Fibroblast of skin of right biceps (primary cell): ENCODE results near the gene FRAT2.
"Not testable (repeated sequence)": the region's sequence is repeated elsewhere in the genome, so short reads cannot be mapped to it uniquely, and the experiment has no call there.

Experiments used
- DNase-seq: peaks from one replicate; pipeline ENCODE4 v3.0.0-alpha.2; 2013

The FRAT2 gene

DNA sequence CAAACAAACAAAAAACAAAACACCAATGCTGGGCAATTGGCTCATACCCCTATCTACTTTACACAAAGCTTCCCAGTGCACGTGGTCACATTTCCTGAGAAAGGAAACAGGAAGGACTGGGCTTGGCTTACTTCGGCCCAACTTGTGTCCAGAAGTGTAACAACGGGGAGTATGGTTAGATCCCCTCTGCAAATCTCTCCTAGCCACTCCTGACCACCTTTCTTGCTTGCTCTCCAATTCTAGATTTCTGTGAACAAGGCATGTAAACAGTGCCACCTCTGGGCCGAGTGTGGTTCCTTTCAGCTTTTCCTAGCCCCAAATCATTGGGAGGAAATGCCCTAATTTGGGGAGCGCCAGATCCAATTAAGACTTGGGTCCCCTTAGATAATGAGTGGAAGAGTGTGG is 21.0 kb upstream of the FRAT2 start:
- DNase-seq = no peak

DNA sequence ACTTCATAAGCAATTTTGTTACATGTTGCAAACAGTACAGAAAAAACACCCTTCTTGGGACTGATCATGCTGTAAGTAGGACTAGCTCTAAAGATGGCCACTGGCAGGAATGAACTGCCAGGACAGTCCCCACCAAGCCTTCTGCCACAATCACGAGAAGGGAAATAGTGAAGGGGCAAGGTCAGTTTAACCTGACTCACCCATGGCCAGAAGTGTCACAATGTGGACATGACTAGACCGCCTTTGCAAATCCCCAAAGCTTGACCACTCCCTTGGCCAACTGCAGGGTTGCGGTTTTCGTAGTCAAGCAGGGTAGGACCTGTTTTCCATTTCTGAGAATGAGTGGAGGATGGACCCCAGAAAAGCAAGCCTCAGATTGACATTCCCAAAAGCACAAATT is 19.4 kb upstream of the FRAT2 start:
- DNase-seq = no peak

DNA sequence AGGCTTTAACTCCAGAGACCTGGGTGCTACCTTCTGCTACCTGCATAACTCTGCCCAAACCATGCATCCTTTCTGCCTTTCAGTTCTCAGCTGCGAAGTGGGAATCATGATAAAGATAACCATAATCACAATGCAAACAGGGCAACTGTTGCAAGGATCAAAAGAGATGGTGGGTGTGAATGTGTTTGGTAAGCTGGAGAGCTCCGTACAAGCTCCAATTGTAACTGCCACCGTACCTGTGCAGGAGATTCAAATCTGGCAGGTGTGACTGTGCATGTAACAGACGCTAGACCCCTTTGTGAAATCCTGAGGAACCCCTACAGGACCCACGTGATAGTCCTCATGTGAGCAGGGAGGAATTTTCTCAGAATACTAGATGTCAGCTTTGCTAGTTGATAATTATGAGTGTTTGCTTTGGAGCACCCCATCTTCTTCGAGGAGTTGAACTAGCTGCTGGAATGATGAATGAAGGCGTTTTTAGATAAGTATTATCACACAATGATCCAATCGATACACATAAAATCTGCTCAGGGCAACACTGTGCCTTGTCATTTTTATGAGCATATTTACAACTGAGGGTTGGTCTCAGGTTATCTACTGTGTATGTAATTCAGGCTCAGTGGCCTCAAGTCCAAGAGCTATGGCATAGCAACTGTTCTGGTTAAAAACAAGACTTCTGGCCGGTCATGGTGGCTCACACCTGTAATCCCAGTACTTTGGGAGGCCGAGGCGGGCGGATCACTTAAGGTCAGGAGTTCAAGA is 15.4 kb upstream of the FRAT2 start:
- DNase-seq = no peak

DNA sequence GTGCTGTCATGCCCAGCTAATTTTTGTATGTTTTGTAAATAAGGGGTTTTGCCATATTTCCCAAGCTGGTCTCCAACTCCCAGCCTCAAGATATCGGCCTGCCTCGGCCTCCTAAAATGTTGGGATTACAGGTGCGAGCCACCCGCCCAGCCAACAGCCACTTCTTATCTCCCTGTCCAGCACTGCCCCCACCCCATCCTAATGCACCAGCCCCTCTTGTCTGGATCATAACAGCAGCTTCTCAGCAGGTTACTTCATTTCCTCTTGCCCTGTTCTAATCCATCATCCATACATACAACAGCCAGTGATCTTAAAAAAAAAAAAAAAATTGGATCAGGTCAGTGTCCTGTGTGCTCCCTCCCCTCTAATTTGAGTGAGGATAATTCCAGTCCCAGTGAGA is 12.8 kb upstream of the FRAT2 start:
- no peak for DNase-seq

DNA sequence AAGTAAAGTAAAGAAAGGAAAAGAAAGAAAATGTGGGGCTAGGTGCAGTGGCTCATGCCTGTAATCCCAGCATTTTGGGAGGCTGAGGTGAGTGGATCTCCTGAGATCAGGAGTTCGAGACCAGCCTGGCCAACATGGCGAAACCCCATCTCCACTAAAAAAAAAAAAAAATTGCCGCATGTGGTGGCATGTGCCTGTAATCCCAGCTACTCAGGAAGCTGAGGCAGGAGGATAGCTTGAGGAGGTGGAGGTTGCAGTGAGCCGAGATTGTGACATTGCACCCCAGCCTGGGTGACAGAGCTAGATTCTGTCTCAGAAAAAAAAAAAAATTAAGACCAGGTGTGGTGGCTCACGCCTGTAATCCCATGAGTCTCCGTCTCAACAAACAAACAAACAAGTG is 9.1 kb upstream of the FRAT2 start:
- DNase-seq = not testable (repeated sequence)

DNA sequence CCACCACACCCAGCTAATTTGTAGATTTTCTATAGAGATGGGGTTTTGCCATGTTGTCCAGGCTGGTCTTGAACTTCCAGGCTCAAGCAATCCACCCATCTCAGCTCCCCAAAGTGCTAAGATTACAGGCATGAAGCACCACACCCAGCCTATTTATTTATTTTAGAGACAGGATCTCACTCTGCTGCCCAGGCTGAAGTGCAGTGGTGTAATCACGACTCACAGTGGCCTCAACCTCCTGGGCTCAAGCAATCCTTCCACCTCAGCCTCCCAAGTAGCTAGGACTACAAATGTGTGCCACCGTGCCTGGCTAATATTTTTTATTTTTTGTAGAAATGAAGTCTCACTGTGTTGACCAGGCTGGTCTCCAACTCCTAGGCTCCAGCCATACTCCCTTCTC is 6.9 kb upstream of the FRAT2 start:
- no peak for DNase-seq

DNA sequence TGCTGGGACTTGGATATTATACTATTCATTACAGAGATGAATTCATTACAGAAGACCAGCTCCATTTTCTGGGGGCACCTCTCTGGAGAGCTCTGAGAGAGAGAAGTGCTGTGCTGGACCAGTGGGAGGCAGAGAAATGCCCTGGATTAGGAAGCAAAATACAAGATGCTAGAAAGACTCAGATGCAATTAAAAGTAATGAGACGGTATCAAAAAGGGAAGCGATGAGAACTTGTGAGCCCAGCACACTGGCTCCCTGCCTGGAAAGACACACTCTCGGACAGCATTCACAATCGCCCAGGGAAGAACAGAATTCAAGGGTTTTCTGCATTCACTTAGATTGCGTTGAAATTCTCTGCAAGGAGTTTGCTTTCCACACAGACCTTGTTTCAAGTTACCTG is 3.5 kb upstream of the FRAT2 start:
- no peak for DNase-seq

DNA sequence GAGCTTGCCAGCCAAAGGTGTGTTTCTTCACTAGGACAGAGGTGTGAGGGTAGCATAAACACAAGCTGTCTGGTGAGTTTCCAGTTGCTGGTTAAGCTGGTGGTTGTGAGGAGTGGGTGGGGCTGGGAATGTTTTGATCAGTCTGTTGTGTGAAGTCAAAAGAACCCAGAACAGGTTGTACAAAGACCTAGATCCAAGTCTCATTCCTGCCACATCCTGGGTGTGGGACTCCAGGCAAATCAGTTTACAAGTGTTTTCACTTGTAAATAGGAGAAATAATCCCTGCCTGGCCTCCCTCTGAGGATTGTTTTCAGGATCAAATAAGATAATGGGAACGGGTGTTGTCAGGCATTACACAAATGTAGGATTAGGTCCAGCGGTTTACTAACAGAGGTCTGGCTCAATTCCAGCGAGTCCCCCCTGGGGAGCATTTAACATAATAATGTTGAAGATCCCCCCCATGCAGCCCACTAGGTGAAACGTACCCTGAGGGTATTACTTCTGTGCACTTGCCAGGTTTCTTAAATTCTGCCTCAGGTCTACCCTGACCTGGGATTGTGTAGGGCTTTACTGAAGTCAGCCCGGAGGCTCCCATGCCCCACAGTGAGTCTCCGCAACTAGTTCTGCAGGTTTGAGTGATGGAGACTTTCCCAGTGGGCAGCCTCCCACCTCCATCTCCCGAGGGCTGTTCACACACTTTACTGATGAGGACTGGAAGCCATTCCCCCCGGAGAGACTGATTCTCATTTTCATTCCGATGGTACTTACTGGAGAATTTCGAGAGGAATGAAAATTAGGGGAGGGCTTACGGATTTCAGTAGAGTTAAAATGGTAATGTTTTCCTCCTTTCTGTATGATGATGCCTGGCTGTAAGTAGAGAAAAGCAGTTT is 2.7 kb upstream of the FRAT2 start:
- DNase-seq = no peak

DNA sequence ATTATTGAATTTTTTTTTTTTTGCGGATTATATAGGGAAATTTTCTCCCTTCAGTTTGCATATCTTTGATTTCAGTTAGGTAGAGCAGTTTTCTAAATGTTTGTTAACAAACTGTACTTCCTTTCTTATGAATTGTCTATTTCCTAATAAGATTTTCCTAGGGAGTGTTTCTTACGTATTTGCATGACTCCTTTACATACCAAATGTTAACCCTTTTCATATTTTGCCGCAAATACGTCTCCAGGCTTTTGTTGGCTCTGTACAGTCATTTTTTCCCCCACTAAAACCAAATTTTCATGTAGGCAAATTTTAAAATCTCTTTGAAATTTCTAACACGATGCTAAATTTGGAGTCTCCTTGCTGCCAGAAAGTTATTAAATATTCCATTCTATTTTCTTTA is 1.9 kb upstream of the FRAT2 start:
- no peak for DNase-seq

DNA sequence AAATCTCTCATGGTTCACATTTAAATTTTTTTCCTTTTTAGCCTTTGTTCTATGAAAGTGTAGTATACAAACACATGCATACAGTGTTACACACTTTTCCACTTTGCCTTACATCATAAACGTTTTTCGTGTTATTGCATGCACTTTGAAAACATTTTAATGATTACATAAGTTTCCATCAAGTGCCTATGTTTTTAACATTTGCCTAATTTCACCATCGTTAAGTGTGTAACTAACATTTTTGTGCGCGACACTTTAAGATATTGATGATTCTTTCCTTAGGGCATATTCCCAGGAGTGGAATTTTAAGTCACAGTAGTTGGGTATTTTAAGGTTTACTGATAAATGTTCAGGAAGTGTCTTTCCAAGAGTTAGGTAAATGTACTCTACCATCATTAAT is 1.5 kb upstream of the FRAT2 start:
- DNase-seq = no peak

DNA sequence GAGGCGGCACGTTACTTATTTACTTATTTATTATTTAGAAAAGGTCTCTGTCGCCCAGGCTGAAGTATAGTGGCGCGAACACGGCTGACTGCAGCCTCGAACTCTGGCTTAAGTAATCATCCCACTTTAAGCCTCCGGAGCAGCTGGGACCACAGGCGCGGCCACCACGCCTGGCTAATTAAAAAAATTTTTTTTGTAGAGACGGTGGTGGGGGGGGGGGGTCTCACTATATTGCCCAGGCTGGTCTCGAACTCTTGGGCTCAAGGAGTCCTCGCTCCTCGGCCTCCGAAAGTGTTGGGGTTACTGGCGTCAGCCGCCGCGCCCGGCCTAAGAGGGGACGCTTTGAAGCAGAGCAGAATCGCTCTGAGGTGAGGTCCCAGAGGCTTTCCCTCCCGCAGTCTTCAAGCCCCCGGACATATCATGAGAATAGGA is 675 bp upstream of the FRAT2 start:
- DNase-seq = no peak

DNA sequence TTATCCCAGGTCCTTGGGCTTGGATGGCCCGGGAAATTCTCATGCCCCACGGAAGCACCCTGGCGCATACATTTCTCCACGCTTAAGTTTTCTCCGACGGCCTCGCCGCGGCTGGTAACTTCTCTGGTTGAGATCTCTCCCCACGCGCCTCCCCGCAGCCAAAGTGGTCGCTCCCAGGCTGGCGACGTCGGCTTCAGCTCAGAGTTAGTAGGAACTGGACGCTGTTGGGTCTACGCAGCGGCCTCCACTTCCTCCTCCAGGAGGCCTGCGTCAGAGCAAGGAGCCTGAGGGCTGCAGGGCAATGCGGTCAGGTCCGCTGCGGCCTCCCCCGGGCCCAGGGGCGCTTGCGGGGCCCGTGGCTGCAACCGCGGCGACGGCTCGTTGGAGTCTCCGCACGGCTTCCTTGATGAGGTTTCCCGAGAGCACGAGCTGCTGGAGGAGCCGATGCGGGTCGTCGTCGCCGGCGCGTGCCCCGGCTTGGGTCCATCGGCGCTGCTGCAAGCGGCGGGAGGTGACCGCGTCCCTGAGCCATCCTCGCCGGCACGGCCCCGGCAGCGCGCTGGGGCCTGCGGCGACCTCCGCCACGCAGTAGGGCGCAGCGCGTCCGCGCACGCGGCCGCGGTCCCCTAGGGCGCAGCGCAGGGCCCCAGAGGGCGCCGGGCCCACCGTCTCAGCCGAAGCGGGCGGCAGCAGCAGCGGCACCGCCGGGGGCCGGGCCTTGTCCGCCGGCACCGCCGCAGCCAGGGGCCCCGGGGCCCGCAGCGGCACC is 744 bp downstream of the FRAT2 start:
- DNase-seq = peak; percentile 35

DNA sequence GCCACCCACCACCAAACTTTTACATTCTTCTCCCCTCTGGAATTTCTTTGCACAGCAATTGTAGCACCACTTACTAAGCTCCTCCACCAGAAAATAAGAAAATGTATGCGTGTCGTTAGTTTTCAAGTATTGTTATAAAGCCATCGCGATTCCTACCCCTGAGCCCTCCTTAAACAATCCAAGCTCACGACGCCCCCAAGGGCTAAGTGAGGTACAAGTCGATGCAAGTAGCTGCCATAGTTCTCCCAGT is 1.3 kb downstream of the FRAT2 start:
- peak; percentile 46 for DNase-seq

DNA sequence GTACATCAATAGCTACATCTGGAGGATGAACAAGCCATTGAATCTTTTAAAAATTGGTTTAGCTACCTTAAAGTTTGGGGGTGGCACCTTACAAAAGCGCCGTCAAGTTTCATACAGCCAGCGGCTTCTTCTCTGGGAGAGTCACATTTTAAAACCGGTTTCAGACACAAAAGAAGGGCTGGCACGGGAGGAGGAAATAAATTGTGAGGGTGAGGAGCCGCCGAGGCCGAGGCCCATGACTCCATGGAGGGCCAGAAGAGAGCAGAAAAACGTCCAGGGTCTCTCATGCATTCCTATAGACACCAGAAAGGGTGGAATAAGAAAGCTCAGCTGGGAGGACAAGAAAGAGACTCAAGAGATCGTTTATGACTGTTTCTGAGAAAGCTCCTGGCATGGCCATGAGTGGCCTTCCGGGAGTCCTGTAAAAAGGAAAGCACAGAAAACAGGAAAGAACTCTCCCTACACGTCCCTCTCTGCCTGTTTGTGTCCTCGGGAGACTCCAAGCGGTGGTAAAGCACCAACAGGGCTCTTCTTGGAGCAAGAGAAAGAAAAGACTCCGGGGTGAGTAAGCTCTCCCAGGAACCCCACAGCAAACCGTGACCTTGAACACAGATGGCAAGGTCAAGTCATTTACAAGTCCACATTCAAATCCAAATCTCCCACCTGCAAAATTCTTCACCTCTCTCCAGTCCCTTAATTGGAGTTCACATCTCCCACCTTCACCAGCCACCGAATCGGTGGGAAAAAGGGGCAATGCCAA is 1.8 kb downstream of the FRAT2 start:
- DNase-seq = peak; percentile 78

DNA sequence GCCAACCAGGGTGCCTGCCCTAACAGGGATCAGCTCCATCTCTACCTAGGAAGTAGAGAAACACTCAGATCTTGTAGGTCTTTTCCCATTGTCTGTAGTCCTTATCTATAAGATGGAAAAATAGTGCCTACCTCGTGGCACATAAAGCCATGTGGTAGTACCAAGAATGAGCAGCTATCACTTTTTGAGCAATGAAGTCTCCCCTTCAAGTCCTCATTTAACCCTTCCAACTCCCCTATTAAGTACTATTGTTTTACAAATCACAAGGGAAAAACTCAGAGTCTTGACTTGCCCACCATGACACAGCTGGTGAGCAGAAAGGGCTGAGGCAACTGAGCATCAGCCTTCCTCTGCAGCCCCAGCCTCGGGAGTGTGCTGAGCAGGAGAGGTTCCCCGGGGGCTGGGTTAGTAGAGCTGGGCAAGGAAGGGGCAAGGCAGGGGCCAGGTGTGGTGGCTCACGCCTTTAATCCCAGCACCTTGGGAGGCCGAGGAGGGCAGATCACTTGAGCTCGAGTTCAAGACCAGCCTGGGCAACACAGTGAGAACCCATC is 3.3 kb downstream of the FRAT2 start:
- no peak for DNase-seq

DNA sequence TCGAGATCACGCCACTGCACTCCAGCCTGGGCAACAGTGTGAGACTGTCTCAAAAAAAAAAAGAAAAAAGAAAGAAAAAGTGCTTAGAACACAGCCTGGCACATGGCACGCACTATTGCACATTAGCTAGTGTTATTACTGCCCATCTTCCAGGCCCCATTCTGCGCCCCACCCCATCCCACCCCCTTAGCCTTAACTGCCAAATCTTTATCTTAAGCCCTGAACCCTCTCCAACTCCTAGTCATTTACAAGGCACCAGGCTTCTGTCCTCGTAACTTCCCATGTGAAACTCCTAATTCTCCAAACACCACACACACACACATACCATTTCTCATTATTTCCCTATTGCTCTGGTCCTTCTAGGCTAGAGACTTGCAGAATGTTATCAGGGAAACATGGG is 4.8 kb downstream of the FRAT2 start:
- DNase-seq = no peak

DNA sequence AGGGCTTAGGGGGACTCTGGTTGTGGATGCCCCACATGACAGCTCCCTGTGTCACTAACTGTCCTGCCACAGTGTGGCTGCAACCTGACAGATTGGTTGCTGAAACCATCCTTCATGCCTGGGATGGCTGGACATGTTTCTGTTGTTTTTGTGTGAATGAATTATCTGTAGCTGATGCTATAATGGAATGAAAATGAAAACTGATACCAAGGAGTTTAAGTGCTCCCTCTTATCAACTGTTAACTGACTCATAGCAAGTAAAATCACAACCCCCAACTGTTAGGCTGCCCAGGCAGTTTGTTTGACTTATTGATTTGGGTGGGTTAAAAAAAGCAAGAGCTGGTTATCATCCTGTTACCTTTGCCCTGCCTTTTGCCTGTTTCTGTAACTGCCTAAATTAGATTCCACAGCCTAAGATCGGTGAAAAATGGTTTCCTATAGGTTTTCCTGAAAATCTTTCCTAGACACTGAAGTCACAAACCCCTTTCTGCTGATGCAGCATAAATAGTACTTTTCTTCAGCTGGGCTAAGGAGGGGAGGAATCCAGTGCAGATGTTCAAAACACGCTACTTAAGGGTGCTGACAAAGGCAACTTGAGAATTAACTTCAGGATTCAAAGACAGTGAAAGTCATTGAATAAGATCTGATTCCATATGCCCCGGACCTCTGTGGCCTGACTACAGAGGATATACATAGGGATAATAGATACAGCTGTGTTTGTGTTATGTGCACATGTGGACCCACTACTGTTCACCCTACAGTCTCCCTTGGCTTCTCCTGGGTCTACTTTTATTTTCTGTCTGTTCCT is 5.7 kb downstream of the FRAT2 start:
- no peak for DNase-seq

DNA sequence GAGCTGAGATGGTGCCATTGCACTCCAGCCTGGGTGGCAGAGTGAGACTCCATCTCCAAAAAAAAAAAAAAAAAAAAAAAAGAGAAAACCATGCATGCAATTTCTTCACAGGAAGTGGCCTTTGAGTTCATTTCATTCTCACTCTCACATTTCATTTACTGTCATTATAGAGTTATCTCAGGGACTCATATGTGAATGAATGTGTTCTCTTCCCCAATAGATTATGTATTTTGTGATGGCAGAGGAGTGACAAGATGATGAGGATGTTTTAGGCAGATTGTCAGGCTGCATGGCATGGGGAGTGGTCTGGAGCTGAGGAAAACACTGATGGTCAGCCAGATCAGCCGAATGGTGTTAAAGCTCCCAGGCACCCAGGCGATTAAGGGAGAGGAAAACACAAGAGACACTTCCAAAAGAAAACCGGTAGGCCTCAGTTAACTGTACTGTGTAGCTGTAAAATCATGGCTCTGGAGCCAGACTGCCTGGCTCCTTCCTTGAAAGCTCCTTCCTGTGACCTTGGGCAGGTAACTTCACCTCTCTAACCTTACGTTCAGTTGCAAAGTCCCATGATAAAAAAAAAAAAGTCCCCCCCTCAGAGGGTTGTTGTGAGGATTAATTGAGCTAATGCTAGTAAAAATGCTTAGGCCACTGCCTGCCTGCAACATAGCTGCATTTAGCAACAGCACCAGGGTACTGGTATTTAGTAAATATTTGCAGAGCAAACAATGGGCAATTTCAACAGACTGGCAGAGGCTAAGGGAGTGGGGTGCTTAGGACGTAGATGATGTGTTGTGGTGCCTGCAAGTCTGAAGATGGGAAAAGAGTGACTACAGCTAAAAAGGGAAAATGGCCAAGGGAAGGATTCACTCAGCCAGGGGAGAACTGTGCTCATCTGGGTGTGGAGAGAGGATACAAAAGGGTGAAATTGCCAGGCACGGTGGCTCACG is 6.9 kb downstream of the FRAT2 start:
- DNase-seq = no peak

DNA sequence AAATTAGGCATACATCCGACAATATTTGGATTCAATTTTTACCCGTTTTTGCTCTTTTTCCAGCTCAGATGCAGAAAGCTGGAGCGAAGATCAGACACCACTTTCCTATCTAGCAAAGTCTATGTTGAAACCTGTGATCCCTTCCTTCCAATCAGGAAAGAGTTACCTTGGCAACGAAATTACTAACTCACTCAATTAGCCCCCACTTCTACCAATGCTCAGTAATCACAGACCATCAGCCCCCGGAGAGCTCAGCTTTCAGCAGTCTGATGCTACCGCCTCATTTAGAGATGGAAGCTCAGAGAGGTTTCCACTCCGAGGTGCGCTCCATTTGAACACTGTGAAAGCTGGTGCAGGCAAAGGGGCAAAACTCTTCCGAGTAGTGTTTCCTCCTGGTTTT is 8.8 kb downstream of the FRAT2 start:
- no peak for DNase-seq

DNA sequence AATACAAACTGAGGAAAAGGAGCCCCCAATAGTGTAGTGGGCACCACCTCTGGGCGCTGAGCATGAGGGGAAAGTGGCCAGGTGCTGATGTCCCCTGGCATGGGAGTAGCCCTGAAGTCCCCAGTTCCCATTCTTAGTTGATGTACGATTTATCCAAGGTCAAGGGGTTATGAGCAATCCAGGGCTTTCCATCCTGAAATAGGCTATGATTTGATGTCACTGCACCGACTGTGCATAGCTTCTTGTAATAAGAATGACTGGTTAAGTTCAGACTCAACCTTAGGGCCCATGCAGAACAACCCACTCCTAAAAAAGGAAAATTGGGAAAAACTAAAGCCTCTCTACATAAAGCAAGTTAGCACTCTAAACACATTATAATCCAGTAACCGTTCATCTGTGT is 11.0 kb downstream of the FRAT2 start:
- no peak for DNase-seq

DNA sequence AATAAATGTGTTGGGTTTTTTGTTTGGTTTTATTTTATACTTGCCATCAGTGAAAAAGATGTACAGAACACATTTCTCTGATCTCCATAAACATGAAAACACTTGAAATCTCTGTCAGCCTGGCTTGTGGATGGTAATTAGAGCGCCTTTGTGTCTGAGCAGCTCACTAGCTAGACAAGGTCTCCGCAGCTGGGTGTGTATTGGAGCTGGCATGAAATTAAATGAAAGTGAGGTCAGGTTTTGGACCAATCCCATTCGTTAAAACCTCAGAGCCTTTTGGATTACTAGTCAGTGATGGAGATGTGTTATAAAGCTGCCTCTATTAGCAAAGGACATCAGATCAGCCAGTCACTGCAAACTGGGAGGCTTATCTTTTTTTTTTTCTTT is 12.7 kb downstream of the FRAT2 start:
- no peak for DNase-seq
